HG03460 (cell line): ENCODE data around the gene TEX51.

Experiments used
- ATAC-seq: cut with Tn5 transposase; IDR thresholded peaks from one replicate; pipeline ENCODE4 v1.9.1; 2021; ENCODE audit not compliant: unreplicated experiment

The TEX51 gene

DNA sequence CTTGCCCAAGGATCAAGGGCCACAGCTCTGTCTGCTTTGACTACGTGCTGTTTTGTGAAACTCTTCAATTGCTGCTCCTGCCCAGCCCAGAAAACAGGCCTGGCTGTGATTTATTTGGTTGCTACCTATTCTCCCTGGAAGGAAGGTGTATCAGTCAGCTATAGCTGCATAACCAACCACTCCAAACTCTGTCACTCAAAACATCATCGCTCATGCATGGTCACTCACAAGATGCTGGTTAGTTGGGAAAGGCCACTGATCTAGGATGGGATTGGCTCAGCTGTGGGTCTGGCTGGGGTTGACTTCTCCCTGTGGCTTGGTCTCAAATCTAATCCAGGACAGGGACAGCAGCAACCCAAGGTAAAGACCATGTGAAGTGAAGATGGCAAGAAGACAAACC lies 14.6 kb downstream of the TEX51 start:
- no peak for ATAC-seq

DNA sequence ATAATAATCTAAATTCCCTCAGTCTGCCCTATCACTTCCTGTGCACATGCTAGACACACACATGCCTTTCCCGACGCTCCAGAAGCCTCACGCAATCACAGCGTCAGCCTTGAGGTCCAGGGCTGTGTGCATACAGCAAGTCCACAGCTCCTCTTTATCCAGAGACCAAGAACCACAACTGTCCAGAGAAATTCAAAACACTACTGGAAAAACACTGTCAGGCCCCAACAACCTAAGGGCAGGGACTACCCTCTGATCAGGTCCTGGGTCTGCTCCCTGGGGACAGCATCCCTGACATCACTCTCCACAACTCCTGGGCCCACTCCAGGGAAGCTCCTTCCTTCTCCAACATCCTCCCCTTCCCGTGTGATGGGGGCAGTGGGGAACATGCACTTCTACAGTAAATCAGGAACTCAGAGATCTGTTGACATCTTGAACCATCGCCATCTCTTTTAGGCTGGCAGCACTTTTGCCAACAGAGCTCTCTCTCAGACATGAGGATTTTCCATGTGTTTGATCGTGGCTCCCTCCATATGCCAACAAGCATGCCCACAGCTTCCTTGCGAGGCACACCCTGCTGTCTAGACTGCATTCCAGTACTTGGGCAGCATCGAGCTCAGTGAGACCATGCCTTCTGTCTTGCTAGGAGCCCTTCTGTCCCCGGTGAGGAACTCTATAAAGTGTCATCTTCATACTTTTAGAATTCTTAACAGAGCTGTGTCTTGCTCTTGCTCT lies 15.4 kb downstream of the TEX51 start:
- no peak for ATAC-seq

DNA sequence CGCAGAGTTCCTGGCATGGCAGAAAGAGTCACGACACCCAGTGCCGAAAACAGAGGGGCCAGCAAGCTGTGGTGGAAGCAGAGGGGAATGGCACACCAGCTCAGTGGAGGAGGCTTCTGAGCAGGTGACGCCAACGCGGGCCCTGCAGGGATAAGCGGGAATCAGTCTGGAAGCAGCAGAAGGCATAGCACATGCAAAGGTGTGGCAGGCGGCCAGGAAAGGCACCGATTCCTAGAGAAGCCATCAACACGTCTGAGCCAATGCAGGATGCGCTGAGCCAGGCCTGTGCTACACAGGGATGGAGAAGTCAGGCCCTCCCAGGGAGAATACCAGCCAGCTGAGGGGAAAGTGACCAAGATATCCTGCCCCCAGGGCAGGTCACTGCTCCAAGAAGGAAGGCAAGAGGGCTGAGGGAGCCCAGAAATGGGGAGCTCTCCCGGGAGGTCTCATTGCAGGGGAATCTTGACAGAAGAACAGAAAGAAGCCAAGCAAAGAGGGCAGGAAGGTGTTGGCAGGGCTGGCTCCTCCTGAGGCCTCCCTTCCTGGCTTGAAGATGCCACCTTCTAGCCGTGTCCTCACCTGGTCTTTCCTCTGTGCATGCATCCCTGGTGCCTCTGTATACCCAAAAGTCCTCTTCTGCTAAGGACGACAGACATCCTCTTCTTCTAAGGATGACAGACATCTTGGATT lies 16.3 kb downstream of the TEX51 start:
- no peak for ATAC-seq

DNA sequence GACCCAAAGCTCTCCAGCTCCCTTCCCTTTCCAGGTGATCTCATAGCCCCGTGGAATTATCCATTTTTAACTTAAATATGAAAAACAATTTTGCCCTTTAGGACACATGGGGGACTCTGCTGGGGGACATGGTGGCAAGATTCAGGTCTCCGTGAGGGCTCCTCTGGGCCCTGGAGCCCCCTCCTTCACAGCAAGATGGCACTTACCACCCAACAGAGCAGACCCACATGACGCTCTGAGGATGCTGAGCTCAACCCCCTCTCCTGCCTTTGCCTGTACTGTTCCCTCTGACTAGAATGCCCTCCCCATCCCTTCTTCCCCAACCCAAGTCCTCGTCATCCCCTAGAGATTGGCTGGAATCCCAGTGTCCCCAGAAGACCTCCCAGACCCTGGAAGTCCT lies 17.2 kb downstream of the TEX51 start:
- no peak for ATAC-seq

DNA sequence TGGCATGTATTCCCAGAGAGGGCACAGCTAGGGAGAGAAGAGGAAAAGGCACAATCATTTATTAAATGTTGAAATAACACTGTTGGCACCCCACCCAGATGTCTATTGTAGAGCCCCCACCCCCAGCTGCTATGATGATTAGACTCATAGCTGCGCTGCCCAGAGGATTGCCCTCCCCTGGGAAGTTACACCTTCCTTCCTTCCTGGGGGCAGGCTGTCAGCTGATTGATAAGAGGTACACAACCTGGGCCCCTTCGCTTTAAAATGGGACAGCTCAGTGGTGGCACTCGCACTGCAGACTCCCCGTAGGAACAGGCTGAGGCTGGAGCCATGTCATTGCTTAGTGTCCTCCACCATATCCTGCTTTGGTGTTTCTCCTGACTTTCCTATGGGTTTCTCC lies 18.1 kb downstream of the TEX51 start:
- no peak for ATAC-seq

DNA sequence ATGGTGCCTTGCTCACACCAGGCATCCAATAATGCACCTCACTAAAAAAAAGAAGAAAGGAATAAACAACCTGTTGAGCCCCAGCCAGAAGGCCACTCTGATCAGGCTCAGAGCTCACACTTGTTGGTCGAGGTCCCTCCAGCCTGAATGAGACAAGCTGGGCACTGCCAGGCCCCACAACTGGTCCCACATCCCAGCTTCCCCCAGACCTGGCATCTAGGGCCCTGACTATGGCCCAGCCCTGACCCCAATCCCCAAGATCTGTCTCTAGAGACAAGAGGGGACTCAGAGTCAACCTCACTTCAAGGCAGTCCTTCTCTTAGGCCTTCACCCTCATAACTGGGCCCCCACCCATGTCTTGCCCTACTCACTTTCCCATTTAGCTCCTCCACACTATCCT lies 22.4 kb downstream of the TEX51 start:
- no peak for ATAC-seq

DNA sequence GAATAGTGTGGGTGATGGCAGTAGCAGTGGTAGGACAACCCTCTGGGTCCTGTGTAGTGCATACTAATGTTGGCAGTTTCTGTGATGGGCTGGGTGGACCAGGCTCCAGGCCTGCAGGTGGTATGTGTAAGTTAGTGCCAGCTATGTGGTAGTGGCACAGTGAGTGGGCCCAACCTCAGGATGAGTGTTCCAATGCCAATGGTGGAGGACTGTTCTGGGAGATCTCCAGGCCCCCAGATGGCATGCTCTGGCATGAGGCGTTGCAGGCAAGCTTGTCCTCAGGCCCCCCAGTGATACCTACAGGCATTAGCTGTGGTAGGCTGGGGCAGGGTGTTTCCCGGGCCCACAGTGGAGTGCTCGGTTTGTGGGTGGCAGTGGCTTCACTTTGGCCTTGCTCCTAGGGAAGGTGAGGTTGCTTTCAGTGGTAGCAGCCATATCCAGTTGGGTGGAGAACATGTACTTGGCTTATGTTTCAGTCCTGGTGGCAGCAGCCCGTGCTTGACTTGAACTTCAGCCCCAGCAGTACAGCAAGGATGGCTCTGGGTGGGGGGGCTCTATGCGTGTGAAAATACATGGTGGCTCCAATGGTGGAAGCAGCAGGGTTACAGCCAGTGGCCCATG lies 32.4 kb downstream of the TEX51 start:
- no peak for ATAC-seq

DNA sequence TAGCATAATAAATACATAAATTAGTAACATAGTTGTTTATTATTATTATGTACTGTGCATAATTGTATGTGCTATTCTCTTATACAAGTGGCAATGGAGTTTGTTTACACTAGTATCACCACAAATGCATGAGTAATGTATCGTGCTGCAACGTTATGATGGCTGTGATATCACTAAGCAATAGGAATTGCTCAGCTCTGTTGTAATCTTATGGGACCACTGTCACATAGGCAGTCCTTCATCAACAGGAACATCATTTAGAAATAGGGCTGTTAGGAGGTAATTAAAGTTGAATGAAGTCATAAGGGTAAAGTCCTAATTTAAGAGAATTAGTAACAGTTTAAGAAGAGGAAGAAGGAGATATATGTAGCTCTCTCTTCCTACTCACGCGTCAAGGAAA lies 33.8 kb downstream of the TEX51 start:
- ATAC-seq = no peak

DNA sequence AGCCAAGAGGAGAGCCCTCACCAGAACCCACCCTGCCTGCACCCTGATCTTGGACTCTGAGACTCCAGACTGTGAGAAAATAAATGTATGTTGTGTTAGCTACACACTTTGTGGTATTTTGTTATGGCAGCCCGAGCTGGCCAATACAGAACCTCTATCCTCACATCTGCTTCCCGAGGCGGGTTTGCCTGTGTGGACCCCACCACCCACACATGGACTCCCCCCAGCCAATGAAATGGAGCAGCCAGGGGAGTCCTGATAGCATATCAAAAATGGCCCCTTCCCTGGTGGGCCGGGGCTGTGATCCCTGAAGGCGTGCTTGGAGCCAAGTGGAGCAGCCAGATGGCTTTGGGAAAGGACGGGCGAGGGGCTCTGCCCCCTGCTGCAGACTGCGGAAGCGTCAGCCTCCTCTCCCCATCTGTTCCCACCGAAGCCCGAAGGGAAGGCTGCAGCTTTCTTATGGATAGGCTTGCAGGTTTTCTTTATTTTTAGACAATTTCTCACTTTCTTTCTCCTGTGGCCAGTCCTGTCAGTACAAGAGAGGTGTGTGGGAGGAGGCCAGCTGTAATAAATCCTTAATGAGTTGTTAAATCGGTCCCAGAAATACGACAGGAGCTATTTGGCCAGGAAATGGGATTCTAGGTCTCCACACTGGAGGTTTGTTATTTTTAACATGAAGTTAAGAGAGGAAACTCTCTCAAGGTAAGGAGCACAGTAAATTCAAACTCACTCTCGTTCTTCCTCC lies 34.4 kb downstream of the TEX51 start:
- ATAC-seq = no peak

DNA sequence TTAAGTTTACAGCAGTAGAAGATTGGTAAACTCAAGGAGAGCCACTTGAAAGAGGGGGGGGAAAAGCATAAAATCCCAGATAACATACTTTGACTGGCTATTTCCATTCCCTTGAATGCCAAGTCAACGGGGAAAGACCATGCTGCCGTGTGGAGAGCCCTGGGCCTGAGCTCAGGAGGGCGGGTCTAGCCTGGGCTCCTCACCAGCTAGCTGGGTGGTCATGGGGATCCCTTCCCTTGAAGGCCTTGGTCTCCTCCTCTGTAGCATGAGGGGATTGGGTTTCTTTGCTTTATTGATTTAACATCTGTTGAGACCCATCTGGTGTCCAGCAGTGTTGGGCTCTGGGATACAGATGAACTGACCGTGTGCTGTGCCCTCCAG lies 35.0 kb downstream of the TEX51 start:
- ATAC-seq = no peak

DNA sequence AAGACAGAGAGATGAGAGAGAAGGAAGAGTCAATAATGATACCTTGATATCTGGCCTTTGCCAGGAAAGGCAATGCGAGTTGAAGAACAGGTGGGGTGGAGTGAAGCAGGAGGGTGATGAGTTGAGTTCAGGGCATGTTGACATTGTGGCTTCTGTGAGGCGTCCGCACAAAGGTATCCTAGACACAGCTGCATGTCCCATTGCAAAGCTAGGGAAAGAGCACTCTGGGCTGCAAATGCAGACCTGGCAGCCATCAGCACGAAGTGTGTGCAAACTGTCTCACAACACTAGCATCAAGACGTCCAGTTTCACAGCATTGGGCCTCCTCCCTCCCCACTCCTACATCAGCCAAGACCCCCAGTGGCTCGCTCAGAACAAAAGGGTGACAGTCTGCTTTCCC lies 36.1 kb downstream of the TEX51 start:
- no peak for ATAC-seq

DNA sequence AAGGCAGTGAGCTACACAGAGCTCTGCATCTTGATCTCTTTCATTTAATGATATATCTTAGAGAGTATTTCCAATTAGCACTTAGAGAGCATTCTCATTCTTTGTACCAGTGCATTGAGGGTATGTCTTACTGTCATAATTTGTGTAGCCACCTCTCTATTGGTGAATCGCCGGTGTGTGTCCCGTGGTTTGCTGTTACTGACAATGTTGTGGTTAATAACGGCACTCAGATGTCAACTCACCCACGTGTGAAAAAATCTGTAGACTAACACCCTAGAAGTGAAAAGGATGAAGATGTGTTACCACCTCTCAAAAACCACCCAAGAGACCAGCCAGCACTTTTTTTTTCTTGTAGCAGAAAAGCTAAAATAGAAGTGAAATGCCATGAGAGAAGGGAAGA lies 37.1 kb downstream of the TEX51 start:
- ATAC-seq = no peak

DNA sequence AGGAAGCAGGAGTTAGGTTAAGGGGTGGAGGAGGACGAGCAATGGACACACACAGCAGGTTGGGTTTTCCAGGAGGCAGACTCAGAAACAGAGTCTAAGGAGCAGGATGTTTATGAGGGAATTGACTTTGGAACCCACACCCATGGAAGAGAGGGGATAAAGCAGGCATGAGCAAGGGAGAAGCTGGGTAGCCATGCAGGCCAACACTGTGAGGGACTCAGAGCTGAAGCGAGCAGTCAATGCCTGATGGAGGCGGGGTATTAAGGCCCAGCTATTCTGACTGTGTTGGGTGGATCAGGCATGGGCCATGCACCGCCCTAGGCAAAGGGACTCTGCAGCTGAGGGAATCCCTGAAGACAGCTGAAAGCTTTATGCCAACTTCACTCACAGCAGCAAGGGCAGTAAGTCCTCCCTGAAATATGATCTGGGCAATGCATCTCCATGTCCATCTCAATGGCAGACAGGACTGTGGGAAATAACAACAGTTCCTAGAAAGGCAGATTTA lies 37.6 kb downstream of the TEX51 start:
- ATAC-seq = no peak

DNA sequence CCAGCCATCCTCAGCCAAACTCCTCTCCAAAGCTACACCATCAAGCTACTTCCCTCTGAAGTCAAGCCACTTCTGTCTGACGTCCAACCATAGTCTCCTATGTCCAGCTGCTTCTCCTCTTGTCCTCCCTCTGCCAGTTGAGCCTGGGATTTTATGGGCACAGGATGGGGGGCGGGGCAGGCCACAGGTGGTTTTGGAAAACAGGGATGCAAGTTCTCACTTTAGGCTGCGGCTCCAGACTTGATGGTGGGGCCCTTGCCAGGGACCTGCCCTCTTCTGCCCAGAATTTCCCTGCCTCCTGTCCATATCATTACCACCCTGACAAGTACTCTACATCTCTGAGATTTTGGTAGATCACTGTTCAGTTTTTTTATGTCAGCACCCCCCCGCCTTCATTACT lies 41.6 kb downstream of the TEX51 start:
- ATAC-seq = no peak

DNA sequence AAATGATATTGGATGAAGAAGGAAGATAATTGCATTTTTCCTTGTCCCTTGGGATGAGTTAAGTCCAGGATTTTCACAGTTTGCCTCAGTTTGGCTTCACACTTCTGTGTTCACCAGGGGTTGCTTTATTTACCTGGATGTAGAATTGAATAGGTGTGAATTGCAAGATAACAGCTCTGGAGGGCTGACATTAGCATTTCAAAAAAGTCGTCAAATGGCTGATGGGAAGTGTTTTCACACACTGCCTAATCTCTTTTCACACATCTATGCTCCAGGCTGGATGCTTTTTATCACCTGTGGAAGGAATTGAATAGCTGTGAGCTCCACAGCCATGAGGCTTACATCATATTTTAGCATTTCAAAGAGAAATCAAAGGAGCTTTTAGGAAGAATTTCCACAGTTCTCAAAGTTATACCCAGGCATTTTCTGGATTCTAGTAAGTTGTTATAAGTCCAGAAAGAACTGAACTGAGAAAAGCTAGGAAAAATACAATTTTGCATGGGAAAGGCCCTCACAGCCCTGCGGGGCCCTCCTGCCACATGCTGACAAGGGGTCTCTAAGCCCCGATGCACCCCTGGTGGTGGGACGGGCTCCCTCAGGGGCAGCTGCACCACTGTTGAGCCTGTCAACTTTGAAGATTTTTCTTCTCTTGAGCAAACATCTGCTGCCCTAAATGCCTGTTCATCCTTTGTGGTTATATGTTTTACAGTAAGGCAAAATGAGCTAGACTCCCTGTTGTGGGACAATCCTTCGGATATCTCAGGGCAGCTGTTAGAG lies 43.9 kb downstream of the TEX51 start:
- ATAC-seq = no peak

DNA sequence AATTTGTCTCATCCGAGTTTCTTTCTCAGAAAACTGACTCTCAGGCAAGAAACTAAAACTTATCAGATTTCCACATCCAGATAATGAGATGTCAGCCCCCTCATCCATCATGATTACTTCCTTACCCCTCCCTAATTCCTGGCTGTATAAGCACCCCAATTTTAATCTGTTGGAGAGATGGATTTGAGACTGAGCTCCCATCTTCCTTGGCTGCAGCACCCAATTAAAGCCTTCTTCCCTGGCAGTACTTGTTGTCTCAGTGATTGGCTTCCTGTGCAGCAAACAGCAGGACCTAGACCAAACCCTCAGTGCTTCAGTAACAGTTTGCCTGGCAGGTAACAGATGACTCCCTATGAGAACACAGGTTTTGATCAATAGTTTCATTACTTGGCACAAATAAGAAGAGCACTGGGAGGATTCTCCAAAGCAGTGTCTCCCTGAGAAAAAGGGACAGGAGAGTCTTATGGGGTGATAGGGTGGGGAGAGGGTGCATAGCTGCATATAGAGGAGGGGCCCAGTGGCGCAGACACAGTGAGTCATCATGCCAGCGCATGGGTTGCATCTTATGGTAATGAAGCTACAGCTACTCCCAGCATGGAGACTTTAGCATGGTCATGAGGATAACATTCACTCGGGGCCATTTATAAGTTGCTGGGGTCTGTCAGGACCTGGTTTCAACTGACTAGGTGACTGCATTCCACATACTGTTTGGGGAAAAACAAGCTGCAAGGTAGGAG lies 45.1 kb downstream of the TEX51 start:
- no peak for ATAC-seq

DNA sequence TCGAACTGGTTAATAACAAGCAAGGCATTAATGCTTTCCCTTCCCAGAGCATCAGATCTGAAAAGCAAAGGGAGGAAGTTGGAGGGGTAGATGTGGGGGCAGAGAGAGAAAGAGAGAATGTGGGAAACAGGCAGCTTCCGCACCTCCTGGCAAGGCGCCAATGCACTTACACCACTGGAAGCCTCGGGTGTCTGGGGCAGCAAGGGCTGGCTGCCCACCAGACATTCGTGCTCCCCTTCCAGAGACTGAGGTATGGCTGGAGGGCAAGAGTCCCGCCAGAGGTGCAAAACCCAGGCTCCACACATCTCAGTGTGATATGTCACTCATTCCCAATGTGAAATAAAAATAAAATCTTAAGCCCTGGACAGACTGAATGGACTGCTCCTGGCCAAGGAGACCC lies 46.4 kb downstream of the TEX51 start:
- ATAC-seq = no peak

DNA sequence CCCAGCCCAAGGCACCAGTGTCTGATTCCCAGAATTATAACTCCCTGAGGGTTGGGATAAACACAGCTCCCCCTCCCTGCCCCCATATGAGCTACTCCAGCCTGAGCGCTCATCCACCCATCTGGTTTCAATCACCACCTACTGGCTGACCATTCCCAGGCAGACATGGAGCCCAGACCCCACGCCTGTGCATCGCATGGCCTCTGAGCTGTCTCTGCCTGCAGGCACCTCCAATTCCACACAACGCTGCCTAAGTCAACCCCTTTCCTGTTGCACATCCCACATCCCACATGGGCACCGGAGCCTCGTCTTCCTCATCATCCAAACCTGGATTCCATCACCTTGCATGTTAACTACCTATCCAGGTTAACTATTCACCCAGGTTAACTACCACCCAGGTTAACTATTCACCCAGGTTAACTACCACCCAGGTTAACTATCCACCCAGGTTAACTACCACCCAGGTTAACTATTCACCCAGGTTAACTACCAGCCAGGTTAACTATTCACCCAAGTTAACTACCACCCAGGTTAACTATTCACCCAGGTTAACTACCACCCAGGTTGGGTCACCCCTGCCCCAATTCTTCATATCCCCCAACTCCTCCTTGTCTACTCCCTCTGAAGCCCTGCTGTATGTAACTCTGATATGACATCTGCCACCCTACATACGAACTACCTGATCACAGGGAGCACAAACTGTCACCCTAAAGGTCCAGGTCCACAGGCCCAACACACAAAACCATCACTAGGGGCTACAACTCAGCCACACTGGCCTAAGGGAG lies 47.8 kb downstream of the TEX51 start:
- no peak for ATAC-seq

DNA sequence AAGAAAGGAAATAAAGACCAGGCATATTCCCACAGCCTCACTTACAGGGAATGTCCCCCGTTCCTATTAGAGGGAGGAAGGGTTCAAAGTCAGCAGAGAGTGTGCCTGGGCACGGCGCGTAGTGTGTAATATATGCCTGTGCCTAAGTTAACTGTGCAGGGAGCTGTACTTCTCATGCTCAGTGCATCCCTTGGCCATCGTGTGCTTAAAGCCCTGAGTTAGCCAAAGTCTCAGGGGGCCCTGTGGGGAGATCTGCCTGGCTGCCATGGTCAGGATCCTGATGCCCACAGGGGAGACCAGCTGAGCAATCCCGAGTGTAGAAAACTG lies 48.4 kb downstream of the TEX51 start:
- no peak for ATAC-seq

DNA sequence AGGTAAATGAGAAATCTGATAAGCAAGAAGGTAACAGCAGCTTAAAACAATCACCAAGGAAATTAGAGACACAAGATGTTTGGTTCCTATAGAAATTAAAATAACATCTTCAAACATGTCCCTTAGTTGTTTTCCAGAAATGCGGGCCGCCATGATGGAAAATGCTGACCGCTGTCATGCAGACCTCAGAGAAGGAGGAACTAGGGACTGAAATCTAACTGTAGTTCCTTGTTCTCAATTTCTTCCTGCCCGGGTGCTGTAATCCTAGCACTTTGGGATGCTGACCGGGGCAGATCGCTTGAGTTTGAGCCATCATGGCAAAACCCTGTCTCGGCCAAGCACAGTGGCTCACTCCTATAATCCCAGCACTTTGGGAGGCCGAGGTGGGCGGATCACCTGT lies 51.1 kb downstream of the TEX51 start:
- ATAC-seq = no peak
